KMS-11 (cell line): ENCODE data around the gene XAB2.

Experiments used
- H2AFZ ChIP-seq: fragments of 200-600 bp; sonication (generic); 2 replicates; pipeline ENCODE4 v1.6.1; 2016; ENCODE audit warnings: antibody characterized with exemption, mixed run types, low read depth
- H3K27ac ChIP-seq: fragments of 200-600 bp; sonication (generic); 2 replicates; pipeline ENCODE4 v1.6.1; 2016; ENCODE audit warnings: mild to moderate bottlenecking, mixed run types
- H3K27me3 ChIP-seq: fragments of 200-600 bp; sonication (generic); 2 replicates; pipeline ENCODE4 v1.6.1; 2017; ENCODE audit warnings: mild to moderate bottlenecking, low read depth, mixed run types, moderate library complexity; ENCODE audit not compliant: insufficient read depth
- H3K36me3 ChIP-seq: fragments of 200-600 bp; sonication (generic); 2 replicates; pipeline ENCODE4 v1.6.1; 2017; ENCODE audit warnings: mild to moderate bottlenecking, mixed run types; ENCODE audit not compliant: insufficient read depth
- H3K4me1 ChIP-seq: fragments of 200-600 bp; sonication (generic); 2 replicates; pipeline ENCODE4 v1.6.1; 2016; ENCODE audit warnings: mild to moderate bottlenecking, low read depth, mixed run types; ENCODE audit not compliant: poor library complexity, severe bottlenecking
- H3K4me2 ChIP-seq: fragments of 200-600 bp; sonication (generic); 2 replicates; pipeline ENCODE4 v1.7.0; 2016; ENCODE audit warnings: mild to moderate bottlenecking, mixed run types
- H3K4me3 ChIP-seq: fragments of 200-600 bp; sonication (generic); IDR thresholded peaks from 2 replicates; pipeline ENCODE4 v1.6.1; 2017; ENCODE audit warnings: low read depth, low read length, mixed read lengths; ENCODE audit not compliant: insufficient read depth
- H3K79me2 ChIP-seq: fragments of 200-600 bp; sonication (generic); 2 replicates; pipeline ENCODE4 v1.6.1; 2016; ENCODE audit warnings: low read depth, mixed run types; ENCODE audit not compliant: insufficient read depth
- H3K9ac ChIP-seq: fragments of 200-600 bp; sonication (generic); 2 replicates; pipeline ENCODE4 v1.6.1; 2016; ENCODE audit warnings: mild to moderate bottlenecking, mixed run types
- H4K20me1 ChIP-seq: fragments of 200-600 bp; sonication (generic); 2 replicates; pipeline ENCODE4 v1.6.1; 2016; ENCODE audit warnings: mild to moderate bottlenecking, mixed run types; ENCODE audit not compliant: insufficient read depth
- CTCF ChIP-seq: fragments of 200-600 bp; sonication (generic); conservative IDR thresholded peaks from 2 replicates; pipeline ENCODE4 v1.6.1; 2017; ENCODE audit warnings: low read depth, mild to moderate bottlenecking, antibody characterized with exemption, low read length, moderate library complexity, mixed read lengths

The XAB2 gene

GRCh38 chr19:7674010-7675005 lies 45.0 kb upstream of the XAB2 start:
- peak overlapping the region; percentile 60; the same call in 1 of the 2 replicates for H2AFZ ChIP-seq
- no peak overlapping the region for H3K4me3 ChIP-seq
- TF ChIP-seq CTCF: no peak

GRCh38 chr19:7672522-7672921 lies 43.2 kb upstream of the XAB2 start:
- Histone ChIP-seq H3K27me3 (peaks cover 61% of the 10 kb centered on the region; the same call in 1 of the 2 replicates), H4K20me1 (no peaks in the 10 kb centered on the region), H3K27ac (no peak overlapping the region), H3K4me2 (no peak overlapping the region), H3K79me2 (no peaks in the 10 kb centered on the region), H3K4me1 (no peaks in the 10 kb centered on the region), H2AFZ (no peak overlapping the region), H3K4me3 (no peak overlapping the region), H3K9ac (no peak overlapping the region), H3K36me3 (no peaks in the 10 kb centered on the region)
- no peak for TF ChIP-seq CTCF

More at GRCh38 chr19:7674010-7675005, 45.0 kb upstream of the XAB2 start:
- no peaks in the 10 kb centered on the region for H3K79me2 ChIP-seq
- H3K4me1 ChIP-seq: no peaks in the 10 kb centered on the region
- H3K4me2 ChIP-seq: peak overlapping the region; percentile 23; the same call in 1 of the 2 replicates
- no peak overlapping the region for H3K27ac ChIP-seq
- peaks cover 60% of the 10 kb centered on the region for H3K27me3 ChIP-seq
- no peaks in the 10 kb centered on the region for H3K36me3 ChIP-seq
- no peaks in the 10 kb centered on the region for H4K20me1 ChIP-seq
- H3K9ac ChIP-seq: no peak overlapping the region

GRCh38 chr19:7670790-7671189 lies 41.4 kb upstream of the XAB2 start:
- H3K4me3 ChIP-seq: no peak overlapping the region
- H3K4me2 ChIP-seq: no peak overlapping the region

More at GRCh38 chr19:7670790-7671189, 41.4 kb upstream of the XAB2 start:
- no peaks in the 10 kb centered on the region for H3K36me3 ChIP-seq
- no peak overlapping the region for H3K27ac ChIP-seq
- H4K20me1 ChIP-seq: no peaks in the 10 kb centered on the region
- H3K4me1 ChIP-seq: no peaks in the 10 kb centered on the region
- no peak for TF ChIP-seq CTCF
- no peak overlapping the region for H2AFZ ChIP-seq
- no peaks in the 10 kb centered on the region for H3K79me2 ChIP-seq
- peaks cover 58% of the 10 kb centered on the region; the same call in 1 of the 2 replicates for H3K27me3 ChIP-seq
- H3K9ac ChIP-seq: no peak overlapping the region
